Inferior parietal cortex (tissue), 1 donor: ENCODE measurements around the gene YBX1.
"Not testable (repeated sequence)": the region's sequence is repeated elsewhere in the genome, so short reads cannot be mapped to it uniquely, and the experiment has no call there.

ENCODE experiments used
- DNase-seq: peaks from one replicate; pipeline ENCODE4 v3.0.0-alpha.2; 2016; ENCODE audit errors: extremely low spot score

Gene YBX1

GRCh38 chr1:42748021-42748420 lies 65.8 kb downstream of the YBX1 start:
- no peak for DNase-seq

DNA sequence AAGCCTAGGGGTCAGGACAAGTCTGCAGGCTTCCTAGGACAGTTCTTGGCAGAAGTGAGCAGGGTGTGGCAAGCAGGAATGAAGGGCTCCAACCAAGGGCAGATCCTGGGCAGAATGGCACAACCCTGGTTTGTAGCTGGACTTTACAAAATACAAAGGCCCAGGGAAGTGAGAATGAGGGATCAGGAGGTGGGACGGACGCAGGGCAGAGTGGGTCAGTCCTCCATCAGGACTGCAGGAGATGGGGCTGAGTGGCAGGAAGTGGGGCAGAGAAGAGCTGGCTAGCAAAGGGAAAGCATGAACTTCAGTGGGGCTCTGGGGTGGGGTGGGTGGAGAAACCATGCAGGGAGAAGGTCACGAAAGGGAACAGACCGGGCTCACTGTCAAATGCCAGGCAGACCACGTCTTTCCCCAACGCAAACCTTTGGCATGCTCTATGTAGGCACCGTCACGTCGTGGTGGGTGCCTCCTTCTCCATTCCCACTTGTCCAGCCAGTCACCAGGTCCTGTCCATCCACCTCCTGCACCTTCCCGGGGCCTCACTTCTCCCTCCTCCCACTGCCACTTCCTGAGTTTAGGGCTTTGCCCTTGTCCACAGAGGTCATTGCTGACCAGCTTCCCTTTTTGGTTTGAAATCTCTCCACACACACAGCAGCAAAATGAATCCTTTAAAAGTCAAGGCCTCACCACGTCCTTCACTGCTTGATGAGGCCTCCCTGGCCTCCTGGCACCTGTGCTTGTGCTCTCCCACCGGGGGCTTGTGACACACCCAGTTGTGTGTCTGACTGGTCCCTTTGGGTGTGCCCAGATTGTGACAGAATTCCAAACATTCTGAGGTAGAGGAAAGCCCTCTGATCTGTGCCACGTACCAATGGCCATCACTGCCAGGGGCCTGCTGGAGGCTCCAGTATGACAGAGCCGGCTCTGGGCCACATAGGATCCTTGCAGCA lies 66.5 kb downstream of the YBX1 start:
- DNase-seq = no peak

DNA sequence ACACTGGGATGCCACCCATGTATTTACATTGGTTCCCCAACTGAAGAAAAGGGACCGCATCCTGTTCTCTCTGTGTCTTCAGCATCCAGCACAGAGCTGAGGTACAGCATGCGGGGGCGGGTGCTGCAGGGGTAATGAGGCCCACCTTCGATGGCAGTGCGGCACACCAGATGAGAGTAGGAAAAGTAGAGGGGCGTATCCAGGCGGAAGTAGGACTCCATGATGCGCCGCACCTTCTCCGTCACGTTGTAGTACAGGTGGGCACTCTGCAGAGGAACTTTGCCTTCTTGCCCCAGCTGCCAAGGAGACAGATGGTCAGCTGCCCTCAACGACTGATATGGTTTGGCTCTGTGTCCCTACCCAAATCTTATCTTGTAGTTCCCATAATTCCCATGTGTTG lies 67.8 kb downstream of the YBX1 start:
- no peak for DNase-seq

DNA sequence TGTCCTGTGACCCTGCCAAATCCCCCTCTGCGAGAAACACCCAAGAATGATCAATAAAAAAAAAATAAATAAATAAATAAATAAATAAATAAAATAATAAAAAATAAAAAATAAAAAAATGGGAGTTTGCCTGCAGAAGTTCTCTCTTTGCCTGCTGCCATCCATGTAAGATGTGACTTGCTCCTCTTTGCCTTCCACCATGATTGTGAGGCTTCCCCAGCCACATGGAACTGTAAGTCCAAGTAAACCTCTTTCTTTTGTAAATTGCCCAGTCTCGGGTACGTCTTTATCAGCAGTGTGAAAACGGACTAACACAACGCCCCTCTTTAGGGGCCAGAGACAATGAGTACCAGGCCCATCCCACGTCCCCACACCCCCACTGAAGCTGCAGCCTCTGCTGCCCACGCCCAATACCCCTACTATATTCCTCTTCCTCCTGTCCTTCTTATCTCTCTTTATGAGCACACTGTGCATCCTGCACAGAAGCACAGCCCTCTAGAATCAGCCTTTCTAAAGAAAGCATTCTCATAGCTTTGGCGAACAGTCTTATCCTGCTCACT lies 69.4 kb downstream of the YBX1 start:
- DNase-seq = not testable (repeated sequence)

- DNase-seq = no peak
These were observed 70.1 kb downstream of the YBX1 start for GRCh38 chr1:42752284-42752683.

GRCh38 chr1:42753070-42753469 lies 70.9 kb downstream of the YBX1 start:
- no peak for DNase-seq
